Skeletal muscle tissue (tissue), 4 donors: ENCODE measurements around the gene SLIT3. TPM values are rescaled to one million over a fixed set of nuclear protein-coding genes. Genes with fewer than 3 reads are reported as not detected.
"Not testable (repeated sequence)": the region's sequence is repeated elsewhere in the genome, so short reads cannot be mapped to it uniquely, and the experiment has no call there.

Source experiments
- H3K27ac ChIP-seq: one replicate; pipeline ENCODE4 v1.7.0; 2013; ENCODE audit warnings: mild to moderate bottlenecking, low read depth, low read length, inconsistent platforms
- H3K27me3 ChIP-seq, 3 donors: one replicate each; pipeline ENCODE4 v1.7.0; 2013; ENCODE audit warnings: low read length in 3 of 3; ENCODE audit not compliant: control insufficient read depth in 3 of 3, insufficient read depth in 3 of 3
- H3K36me3 ChIP-seq, 3 donors: one replicate each; pipeline ENCODE4 v1.7.0; 2013; ENCODE audit warnings: low read length in 3 of 3; ENCODE audit not compliant: control insufficient read depth in 3 of 3, insufficient read depth in 3 of 3
- H3K4me1 ChIP-seq, 3 donors: one replicate each; pipeline ENCODE4 v1.7.0; 2013; ENCODE audit warnings: low read length in 3 of 3, mild to moderate bottlenecking in 3 of 3; ENCODE audit not compliant: control insufficient read depth in 3 of 3, insufficient read depth in 3 of 3
- H3K4me3 ChIP-seq, 3 donors: one replicate each; pipeline ENCODE4 v1.7.0; 2013; ENCODE audit warnings: low read length in 3 of 3
- H3K9ac ChIP-seq, 3 donors: one replicate each; pipeline ENCODE4 v1.7.0; 2013; ENCODE audit warnings: low read length in 3 of 3, mild to moderate bottlenecking in 3 of 3, moderate library complexity in 2 of 3, low read depth in 1 of 3
- H3K9me3 ChIP-seq, 3 donors: one replicate each; pipeline ENCODE4 v1.7.0; 2013; ENCODE audit warnings: low read length in 3 of 3; ENCODE audit not compliant: control insufficient read depth in 3 of 3
- total RNA-seq: library from RNA; depleted of rRNA; stranded (reverse); fragments of >200 nt; gene quantifications from one replicate; pipeline ENCODE4 v1.2.3, GENCODE V29; 2014
- donor health status: Osteomylitis.

Gene SLIT3
- total RNA-seq, 1 donor from 2014 or later = 7.8 TPM

- Histone ChIP-seq H3K36me3 (no peaks in the 10 kb centered on the region), H3K27ac (no peak overlapping the region), H3K9me3 (peaks cover 0 to 4% (median 0%) of the 10 kb centered on the region in 3 donors), H3K27me3 (no peaks in the 10 kb centered on the region), H3K9ac (no peak overlapping the region), H3K4me1 (peaks cover 0 to 16% (median 3%) of the 10 kb centered on the region in 3 donors), H3K4me3 (no peak overlapping the region)
Measured at GRCh38 chr5:169115461-169116124, 185.3 kb downstream of the SLIT3 start.

GRCh38 chr5:169114466-169115065, 186.4 kb downstream of the SLIT3 start:
- H3K4me3 ChIP-seq = no peak overlapping the region
- peaks cover 0 to 4% (median 0%) of the 10 kb centered on the region in 3 donors for H3K9me3 ChIP-seq
- H3K27ac ChIP-seq = no peak overlapping the region
- H3K27me3 ChIP-seq = no peaks in the 10 kb centered on the region
- no peaks in the 10 kb centered on the region for H3K36me3 ChIP-seq
- H3K4me1 ChIP-seq = peaks cover 0 to 16% (median 3%) of the 10 kb centered on the region in 3 donors
- H3K9ac ChIP-seq = no peak overlapping the region

DNA sequence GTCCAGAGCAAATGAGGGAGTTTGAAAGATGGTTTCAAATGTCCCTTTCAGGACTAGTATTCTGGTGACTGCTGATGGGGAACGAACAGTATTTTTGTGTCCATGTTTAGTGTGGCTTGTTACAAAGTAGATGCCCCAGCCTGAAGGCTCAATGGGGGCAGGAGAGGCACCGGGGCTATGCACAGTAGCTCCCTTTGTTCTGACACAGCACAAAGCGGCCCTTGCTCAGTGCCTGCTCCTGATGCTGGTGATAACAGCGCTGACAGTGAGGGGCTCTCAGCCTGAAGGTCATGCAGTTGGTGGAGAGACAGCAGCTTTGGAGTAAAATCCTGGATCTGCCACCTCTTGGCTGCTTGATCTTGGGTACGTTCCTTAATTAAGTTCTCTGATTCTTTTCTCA, 188.9 kb downstream of the SLIT3 start:
- Histone ChIP-seq H3K27ac (no peak overlapping the region), H3K9ac (no peak overlapping the region), H3K4me1 (peaks cover 0 to 16% (median 0%) of the 10 kb centered on the region in 3 donors), H3K27me3 (no peaks in the 10 kb centered on the region), H3K9me3 (peaks cover 0 to 4% (median 0%) of the 10 kb centered on the region in 3 donors), H3K36me3 (no peaks in the 10 kb centered on the region), H3K4me3 (no peak overlapping the region)

DNA sequence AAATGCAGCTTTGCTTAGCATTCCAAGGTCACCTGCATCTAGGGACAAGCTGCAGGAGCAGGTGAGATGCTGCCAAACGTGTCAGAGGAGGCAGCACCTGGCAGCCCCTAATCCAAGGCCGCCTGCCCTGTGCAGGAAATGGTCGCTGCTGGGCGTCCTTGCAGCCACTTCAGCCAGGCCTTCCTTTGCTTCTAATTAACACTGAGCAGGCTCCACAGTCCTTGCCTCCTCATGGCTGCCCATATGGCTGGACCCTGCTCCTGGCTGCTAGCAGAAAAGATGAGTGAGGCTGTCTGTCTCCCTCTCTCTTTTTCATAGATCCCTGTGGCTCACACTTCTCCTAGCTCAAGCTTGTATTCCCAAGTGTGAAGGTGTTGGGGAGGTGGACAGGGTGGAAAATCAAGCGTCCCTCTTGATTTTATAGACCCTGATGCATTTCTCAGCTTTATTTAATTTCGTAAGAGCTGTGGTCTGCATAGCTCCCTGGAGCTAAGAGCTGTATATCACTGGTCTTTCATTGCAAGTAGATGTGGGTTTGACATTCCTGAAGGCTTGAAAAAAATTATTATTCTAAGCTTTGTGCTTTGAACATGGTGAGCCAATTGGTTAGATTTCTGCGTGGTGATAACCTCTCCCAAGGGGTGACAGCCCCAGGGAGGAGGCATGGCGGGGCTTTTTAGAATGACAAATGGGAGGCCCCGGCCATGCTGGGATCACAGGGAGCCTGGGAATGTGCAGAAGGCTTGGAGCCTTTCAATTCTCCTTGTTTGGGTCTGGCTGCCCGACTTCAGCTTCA, 193.8 kb downstream of the SLIT3 start:
- Histone ChIP-seq H3K27ac (no peak overlapping the region), H3K4me1 (no peaks in the 10 kb centered on the region), H3K9me3 (peaks cover 0 to 4% (median 0%) of the 10 kb centered on the region in 3 donors), H3K9ac (no peak overlapping the region), H3K36me3 (no peaks in the 10 kb centered on the region), H3K27me3 (no peaks in the 10 kb centered on the region), H3K4me3 (no peak overlapping the region)

GRCh38 chr5:169105582-169105981, 195.4 kb downstream of the SLIT3 start:
- H3K27ac ChIP-seq, H3K4me3 ChIP-seq, H3K27me3 ChIP-seq, H3K4me1 ChIP-seq, H3K36me3 ChIP-seq, H3K9ac ChIP-seq, H3K9me3 ChIP-seq: not testable (repeated sequence)

GRCh38 chr5:169104937-169105494, 195.9 kb downstream of the SLIT3 start:
- no peak overlapping the region for H3K27ac ChIP-seq
- H3K36me3 ChIP-seq = no peaks in the 10 kb centered on the region
- no peak overlapping the region for H3K4me3 ChIP-seq
- H3K9me3 ChIP-seq = no peaks in the 10 kb centered on the region
- no peak overlapping the region for H3K9ac ChIP-seq
- no peaks in the 10 kb centered on the region for H3K27me3 ChIP-seq
- H3K4me1 ChIP-seq = peaks cover 0 to 6% (median under 1%) of the 10 kb centered on the region in 3 donors

DNA sequence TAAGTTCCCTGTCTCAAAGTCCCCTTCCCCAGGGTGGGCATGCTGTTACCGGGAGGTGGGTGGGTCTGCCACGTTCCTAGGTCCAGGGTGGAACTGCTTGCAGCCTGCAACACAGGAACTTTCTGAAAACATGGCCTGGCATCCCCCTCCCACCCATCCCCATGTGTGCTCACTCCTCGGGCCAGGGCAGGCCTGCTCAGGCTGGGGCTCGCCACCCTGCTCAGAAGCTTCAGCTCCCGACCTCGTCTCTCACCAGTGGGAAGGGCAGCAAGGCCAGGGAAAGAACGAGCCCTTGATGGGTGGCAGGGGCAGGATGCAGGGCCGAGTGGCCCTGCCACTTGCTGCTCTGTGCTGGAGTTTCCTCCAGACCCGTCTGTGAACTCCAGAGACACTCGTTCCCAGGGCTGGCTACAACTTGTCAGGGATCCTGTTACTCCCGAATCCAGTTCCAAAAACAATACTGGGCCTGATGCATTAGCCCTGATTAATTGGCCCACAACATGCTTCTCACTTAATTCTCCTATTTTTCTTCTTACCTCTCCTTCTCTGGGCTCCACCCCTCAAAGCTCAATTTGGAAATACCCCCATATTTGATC, 197.3 kb downstream of the SLIT3 start:
- Histone ChIP-seq H3K4me3 (no peak overlapping the region), H3K9ac (no peak overlapping the region), H3K9me3 (no peaks in the 10 kb centered on the region), H3K27me3 (no peaks in the 10 kb centered on the region), H3K27ac (no peak overlapping the region), H3K36me3 (no peaks in the 10 kb centered on the region), H3K4me1 (peaks cover 0 to 10% (median 5%) of the 10 kb centered on the region in 3 donors)

DNA sequence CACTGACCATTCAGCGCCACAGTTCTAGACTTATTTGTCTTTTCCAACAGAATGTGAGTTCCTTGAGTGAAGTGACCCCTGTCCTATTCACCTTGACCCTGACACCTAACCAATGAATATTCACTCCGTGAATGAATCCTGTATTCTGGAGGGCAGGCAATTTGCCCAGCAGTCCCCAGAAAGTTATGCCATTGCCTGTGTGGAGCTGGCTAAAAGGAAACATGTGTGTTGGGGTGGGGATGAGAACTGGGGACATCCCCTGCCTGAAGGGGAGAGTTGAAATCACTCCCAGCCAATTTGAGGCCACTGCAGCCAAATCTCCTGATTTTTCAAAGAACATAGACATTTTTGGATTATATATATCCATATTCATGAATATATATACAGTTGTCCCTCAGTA, 199.0 kb downstream of the SLIT3 start:
- Histone ChIP-seq H3K36me3 (no peaks in the 10 kb centered on the region), H3K9me3 (no peaks in the 10 kb centered on the region), H3K27me3 (no peaks in the 10 kb centered on the region), H3K4me1 (peaks cover 4 to 10% (median 7%) of the 10 kb centered on the region in 3 donors), H3K9ac (no peak overlapping the region), H3K4me3 (no peak overlapping the region), H3K27ac (no peak overlapping the region)

- H3K4me3 ChIP-seq = no peak overlapping the region
- peaks cover 4 to 10% (median 7%) of the 10 kb centered on the region in 3 donors for H3K4me1 ChIP-seq
- no peak overlapping the region for H3K9ac ChIP-seq
- H3K27me3 ChIP-seq = no peaks in the 10 kb centered on the region
- H3K36me3 ChIP-seq = no peaks in the 10 kb centered on the region
- no peak overlapping the region for H3K27ac ChIP-seq
- no peaks in the 10 kb centered on the region for H3K9me3 ChIP-seq
Measured at GRCh38 chr5:169100735-169101075, 200.2 kb downstream of the SLIT3 start.
